Gastrocnemius medialis (tissue), 4 donors: ENCODE results near the gene PTGDR2.

Source experiments
- CTCF ChIP-seq, 5 experiments: fragments of 450-650 bp in 3 of 5; fragments of 200-600 bp in 2 of 5; sonication (generic) in 2 of 5; IDR thresholded peaks in 4 of 5; conservative IDR thresholded peaks in 1 of 5; 1 replicate in 4 of 5; 2 replicates in 1 of 5; pipeline ENCODE4 v1.5.1; 2016 to 2019; ENCODE audit warnings: antibody characterized with exemption in 5 of 5, mild to moderate bottlenecking in 3 of 5, moderate library complexity in 3 of 5
- POLR2A ChIP-seq, 2 donors: fragments of 450-650 bp; IDR thresholded peaks; one replicate each; pipeline ENCODE4 v1.6.1; 2017; ENCODE audit warnings: antibody characterized with exemption in 2 of 2, mild to moderate bottlenecking in 2 of 2, moderate library complexity in 2 of 2

- no peak for TF ChIP-seq CTCF (IDR thresholded peaks at IDR 0.05 in 4 of 5, conservative IDR thresholded peaks at IDR 0.05 in 1 of 5)
- no peak for TF ChIP-seq POLR2A (IDR thresholded peaks at IDR 0.05)
These were observed 17.6 kb downstream of the PTGDR2 start for GRCh38 chr11:60838132-60838531.
